ENCODE data around the gene ITPRIPL1.

DNA sequence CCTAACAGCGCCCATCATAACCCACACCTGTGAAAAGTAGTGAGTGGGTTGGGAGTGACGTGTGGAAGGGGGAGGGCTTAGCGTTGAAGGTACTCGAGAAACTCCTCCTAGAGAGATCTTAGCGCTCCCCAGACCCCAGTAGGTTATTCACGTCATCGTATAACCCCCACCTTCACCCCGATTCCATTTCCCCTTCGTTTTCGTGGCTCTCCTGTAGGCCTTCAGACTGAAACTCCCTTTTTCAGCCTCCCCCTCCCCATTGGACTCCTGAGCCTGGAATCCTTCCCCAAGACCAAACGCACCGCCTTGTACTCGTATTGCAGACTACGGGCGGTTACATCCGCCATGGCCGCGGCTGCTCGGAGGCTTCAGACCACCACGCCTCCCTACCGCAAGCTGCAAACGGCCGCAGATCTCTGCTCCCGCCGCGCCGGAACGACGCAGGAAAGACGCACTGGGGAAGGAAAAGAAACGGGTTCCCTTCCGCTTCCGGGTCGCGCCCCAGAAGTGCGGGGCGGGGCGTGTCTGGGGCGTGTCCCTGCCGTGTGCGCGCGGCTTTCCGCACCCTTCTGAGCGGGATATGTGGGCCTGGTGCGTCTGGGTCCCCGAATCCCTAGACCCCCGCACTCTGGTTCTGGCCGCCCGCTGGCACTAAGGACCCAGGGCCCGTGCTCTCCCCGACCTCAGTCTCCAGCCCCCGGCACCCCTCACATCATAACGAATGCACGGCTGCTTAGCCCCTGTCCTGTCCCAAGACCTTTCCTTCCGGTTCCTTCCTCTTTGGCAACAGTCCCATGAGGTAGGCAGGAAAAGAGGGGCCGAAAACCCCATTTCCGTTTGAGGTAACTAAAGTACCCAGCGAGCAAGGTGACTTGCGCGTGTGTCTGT, 19.8 kb upstream of the ITPRIPL1 start, which contains the start of gene SNRNP200:
- peak; percentile 62 for TF ChIP-seq POLR2A (IDR thresholded peaks at IDR 0.05)
- TF ChIP-seq, protein P1, sequence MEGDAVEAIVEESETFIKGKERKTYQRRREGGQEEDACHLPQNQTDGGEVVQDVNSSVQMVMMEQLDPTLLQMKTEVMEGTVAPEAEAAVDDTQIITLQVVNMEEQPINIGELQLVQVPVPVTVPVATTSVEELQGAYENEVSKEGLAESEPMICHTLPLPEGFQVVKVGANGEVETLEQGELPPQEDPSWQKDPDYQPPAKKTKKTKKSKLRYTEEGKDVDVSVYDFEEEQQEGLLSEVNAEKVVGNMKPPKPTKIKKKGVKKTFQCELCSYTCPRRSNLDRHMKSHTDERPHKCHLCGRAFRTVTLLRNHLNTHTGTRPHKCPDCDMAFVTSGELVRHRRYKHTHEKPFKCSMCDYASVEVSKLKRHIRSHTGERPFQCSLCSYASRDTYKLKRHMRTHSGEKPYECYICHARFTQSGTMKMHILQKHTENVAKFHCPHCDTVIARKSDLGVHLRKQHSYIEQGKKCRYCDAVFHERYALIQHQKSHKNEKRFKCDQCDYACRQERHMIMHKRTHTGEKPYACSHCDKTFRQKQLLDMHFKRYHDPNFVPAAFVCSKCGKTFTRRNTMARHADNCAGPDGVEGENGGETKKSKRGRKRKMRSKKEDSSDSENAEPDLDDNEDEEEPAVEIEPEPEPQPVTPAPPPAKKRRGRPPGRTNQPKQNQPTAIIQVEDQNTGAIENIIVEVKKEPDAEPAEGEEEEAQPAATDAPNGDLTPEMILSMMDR (IDR thresholded peaks at IDR 0.05), result peak in 1 of 4 experiments; percentile 24
